ENCODE data around the gene INPP4A.

- TF ChIP-seq REST (tag by site-specific recombination; IDR thresholded peaks at IDR 0.05) (no peak), KLF16 (tag by site-specific recombination; IDR thresholded peaks at IDR 0.05) (no peak), ZNF169 (tag by site-specific recombination; IDR thresholded peaks at IDR 0.05) (no peak), ZSCAN5A (tag by site-specific recombination; IDR thresholded peaks at IDR 0.05) (no peak)
These were observed 43.1 kb downstream of the INPP4A start for GRCh38 chr2:98487806-98488189.

Measured in HEK293 (cell line).